Measurements from ENCODE around the gene FBXL17. TPM values are rescaled to one million over a fixed set of nuclear protein-coding genes. Genes with fewer than 3 reads are reported as not detected.

FBXL17 gene
- total RNA-seq, 2 donors from 2014 or later: 14.1 to 22.8 TPM

DNA sequence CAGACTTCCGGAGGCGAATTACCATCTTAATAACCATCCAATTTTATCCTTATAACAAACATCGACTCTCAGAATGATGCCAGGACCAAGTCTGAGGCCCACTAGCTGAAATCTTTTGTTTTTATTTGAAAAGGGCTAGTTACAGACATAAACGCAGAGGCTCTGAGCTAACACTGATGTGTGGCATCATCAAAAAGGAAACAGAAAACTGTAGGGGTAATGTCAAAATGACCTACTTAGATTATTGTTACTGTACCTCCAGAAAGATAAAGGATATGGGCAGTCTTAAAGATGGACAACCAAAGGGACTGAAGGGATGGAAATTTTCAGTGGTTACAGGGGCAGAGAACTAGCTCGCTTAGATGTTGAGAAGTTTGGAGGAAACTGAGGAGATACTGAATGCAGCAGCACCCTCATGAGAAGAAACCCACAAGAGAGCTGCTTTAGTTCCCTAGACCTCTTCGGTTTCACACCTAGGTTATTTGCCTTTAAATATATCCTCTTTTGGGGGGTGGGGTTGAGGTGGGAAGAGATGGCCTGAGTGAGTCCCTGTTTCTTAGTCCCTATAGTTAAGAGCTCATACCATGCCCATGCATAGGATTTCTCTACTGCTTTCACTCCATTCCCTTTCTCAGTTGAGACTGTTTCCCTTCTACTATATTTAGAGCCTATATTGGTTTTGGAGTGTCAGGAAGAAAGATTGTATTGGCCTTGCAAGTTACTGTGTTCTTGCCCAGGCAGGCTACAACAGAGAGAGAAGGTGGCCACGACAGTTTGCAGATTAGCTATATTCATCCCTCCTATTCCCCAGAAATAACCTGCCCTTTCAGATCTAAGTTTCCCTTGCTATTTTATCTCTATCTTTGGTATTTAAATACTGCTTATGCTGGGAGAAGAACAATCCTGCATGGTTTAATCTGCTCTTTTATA is 390.8 kb downstream of the FBXL17 start:
- Histone ChIP-seq H3K9me3 (no peaks in the 10 kb centered on the region), H3K9ac (ENCODE audit: low read depth in 2 of 2, low read length in 2 of 2) (no peak overlapping the region), H3K36me3 (no peaks in the 10 kb centered on the region), H3K4me3 (no peak overlapping the region), H3K4me1 (no peaks in the 10 kb centered on the region), H3K27ac (no peak overlapping the region), H3K27me3 (no peaks in the 10 kb centered on the region)
- no peak for DNase-seq
- TF ChIP-seq, protein P1, sequence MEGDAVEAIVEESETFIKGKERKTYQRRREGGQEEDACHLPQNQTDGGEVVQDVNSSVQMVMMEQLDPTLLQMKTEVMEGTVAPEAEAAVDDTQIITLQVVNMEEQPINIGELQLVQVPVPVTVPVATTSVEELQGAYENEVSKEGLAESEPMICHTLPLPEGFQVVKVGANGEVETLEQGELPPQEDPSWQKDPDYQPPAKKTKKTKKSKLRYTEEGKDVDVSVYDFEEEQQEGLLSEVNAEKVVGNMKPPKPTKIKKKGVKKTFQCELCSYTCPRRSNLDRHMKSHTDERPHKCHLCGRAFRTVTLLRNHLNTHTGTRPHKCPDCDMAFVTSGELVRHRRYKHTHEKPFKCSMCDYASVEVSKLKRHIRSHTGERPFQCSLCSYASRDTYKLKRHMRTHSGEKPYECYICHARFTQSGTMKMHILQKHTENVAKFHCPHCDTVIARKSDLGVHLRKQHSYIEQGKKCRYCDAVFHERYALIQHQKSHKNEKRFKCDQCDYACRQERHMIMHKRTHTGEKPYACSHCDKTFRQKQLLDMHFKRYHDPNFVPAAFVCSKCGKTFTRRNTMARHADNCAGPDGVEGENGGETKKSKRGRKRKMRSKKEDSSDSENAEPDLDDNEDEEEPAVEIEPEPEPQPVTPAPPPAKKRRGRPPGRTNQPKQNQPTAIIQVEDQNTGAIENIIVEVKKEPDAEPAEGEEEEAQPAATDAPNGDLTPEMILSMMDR (IDR thresholded peaks at IDR 0.05): no peak
- intact Hi-C loops (cut with DNase I): no loop called here

DNA sequence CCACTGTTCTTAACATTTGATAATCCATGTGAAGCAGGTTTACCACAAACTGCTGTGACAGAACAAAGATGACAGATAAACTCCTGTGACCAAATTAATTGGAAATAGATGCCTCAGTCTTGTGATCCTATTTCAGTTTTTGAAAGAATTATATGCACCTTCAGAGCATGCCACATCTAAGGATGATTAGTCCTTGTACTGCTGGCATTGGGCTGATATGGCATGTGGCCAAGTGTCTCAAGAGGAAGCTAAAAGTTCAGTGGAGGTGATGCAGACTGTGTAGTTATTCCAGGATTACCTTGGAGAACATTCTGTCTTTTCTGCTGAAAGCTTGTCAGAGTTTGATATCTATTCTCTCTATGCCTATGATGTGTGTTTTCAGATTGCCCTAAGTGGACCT is 396.8 kb downstream of the FBXL17 start:
- Histone ChIP-seq H3K4me3 (no peak overlapping the region), H3K36me3 (no peaks in the 10 kb centered on the region), H3K9me3 (no peaks in the 10 kb centered on the region), H3K4me1 (no peaks in the 10 kb centered on the region), H3K9ac (ENCODE audit: low read depth in 2 of 2, low read length in 2 of 2) (no peak overlapping the region), H3K27ac (no peak overlapping the region), H3K27me3 (no peaks in the 10 kb centered on the region)
- TF ChIP-seq, protein P1 (IDR thresholded peaks at IDR 0.05): no peak
- no peak for DNase-seq
- intact Hi-C loops (cut with DNase I): no loop called here

DNA sequence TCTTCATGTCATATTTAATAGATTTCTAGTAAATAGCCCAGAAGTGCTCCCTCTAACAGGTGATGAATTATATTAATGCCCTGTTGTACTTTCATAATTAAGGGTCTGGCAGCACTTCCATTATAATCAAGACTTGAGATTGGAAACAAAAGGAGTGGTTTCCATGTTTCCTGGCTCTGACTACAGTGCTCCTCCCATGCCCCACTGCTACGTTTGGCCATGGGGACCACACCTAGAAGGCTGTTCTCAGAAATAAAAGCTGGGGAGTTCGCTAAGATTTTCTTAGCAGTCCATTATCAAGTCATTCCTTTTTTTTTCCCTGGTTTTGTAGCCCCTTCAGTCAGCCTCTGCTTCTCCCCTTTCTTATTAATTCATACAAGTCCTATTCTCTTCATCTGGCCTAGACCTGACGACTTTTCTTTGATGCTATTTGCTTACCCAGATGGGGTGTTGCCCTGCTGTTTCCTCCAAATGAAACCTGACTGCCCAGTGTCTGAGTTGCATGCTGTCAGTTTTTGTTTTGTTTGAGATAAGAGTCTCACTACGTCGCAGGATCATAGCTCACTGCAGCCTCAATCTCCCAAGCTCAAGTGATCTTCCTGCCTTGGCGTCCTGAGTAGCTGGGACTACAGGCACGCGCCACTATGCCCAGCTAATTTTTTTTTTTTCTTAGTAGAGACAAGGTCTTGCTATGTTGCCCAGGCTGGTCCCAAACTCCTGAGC is 399.0 kb downstream of the FBXL17 start:
- intact Hi-C loops (cut with DNase I): no loop called here
- H3K4me1 ChIP-seq: no peaks in the 10 kb centered on the region
- H3K36me3 ChIP-seq: no peaks in the 10 kb centered on the region
- no peaks in the 10 kb centered on the region for H3K27me3 ChIP-seq
- DNase-seq: no peak
- no peak overlapping the region for H3K9ac ChIP-seq (ENCODE audit: low read depth in 2 of 2, low read length in 2 of 2)
- H3K9me3 ChIP-seq: no peaks in the 10 kb centered on the region
- TF ChIP-seq, protein P1 (IDR thresholded peaks at IDR 0.05): no peak
- H3K4me3 ChIP-seq: no peak overlapping the region
- H3K27ac ChIP-seq: no peak overlapping the region

DNA sequence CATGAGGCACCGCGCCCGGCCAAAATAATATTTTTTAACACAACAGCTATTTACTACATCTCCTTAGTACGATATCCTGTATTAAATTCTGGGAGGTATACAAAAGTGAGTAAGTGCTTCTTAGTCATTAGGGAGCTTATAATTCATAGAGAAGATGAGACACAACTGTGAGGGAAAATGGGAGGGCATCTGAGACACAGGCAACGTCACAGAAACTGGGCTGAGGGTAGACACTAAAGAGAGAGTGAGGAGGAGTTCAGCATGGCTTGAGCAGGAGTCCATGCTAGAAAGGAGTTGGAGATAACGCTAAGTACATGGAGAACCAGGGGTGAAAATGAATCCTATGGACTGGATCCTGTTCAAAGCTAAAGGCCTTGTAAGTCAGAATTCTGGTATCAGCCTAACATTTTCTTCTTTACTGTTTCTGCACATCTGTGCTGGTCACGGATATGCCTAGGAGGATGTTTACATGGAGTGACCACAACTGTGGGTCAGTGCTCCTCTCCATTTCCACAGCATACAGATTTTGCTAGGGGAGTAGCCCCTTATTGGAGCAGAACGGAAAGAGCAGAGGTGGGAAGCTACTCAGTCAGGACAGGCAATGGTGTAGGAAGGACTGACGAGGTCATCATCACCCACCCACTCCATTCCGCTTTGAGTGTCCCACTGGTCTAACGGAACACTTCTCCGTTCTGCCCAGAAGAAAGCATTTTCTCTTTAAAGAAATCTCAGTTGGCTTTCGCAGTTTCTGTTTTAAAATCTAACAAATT is 400.8 kb downstream of the FBXL17 start:
- H3K9ac ChIP-seq (ENCODE audit: low read depth in 2 of 2, low read length in 2 of 2): no peak overlapping the region
- no peaks in the 10 kb centered on the region for H3K9me3 ChIP-seq
- H3K36me3 ChIP-seq: no peaks in the 10 kb centered on the region
- no peaks in the 10 kb centered on the region for H3K27me3 ChIP-seq
- H3K27ac ChIP-seq: no peak overlapping the region
- no peaks in the 10 kb centered on the region for H3K4me1 ChIP-seq
- DNase-seq: no peak
- no peak overlapping the region for H3K4me3 ChIP-seq
- intact Hi-C loops (cut with DNase I): no loop called here
- TF ChIP-seq, protein P1 (IDR thresholded peaks at IDR 0.05): no peak

DNA sequence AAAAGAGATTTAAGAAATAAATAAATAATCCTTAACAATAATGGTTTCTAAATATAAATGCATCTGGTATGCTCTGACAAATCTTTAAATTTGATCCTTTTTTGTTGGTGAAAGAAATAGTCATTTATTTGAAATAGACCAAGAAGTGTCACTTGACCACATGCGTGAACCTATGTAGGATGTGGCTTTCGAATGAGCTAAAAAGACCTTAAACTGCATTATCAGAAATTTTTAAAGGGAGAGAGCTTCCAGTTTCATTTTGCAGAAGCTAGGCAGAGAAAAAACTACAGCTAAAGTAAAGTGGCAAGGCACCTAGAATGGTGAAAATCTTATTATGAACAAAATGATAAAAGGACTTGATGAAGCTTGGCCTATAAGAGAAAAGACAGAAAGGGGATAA is 402.0 kb downstream of the FBXL17 start:
- no peak overlapping the region for H3K4me3 ChIP-seq
- no peaks in the 10 kb centered on the region for H3K9me3 ChIP-seq
- H3K9ac ChIP-seq (ENCODE audit: low read depth in 2 of 2, low read length in 2 of 2): no peak overlapping the region
- no peak for DNase-seq
- H3K27me3 ChIP-seq: no peaks in the 10 kb centered on the region
- H3K4me1 ChIP-seq: no peaks in the 10 kb centered on the region
- no peaks in the 10 kb centered on the region for H3K36me3 ChIP-seq
- TF ChIP-seq, protein P1 (IDR thresholded peaks at IDR 0.05): no peak
- H3K27ac ChIP-seq: no peak overlapping the region
- intact Hi-C loops (cut with DNase I): no loop called here
